Spinal cord (tissue), 10 donors: Measurements from ENCODE around the gene ATXN7L2. TPM values are rescaled to one million over a fixed set of nuclear protein-coding genes. Genes with fewer than 3 reads are reported as not detected.

Experiments used
- DNase-seq, 6 donors: peaks; one replicate each; pipeline versions ENCODE4 v3.0.0 to v3.0.0-alpha.2; 2013 to 2015; ENCODE audit warnings: low spot score in 6 of 6, low read depth in 4 of 6
- H3K27ac ChIP-seq: one replicate; pipeline ENCODE4 v1.5.1; 2013; ENCODE audit warnings: low read depth, low read length, control low read depth
- H3K27me3 ChIP-seq: one replicate; pipeline ENCODE4 v1.6.1; 2013; ENCODE audit warnings: low read length; ENCODE audit not compliant: control insufficient read depth, insufficient read depth
- H3K36me3 ChIP-seq: one replicate; pipeline ENCODE4 v1.6.1; 2013; ENCODE audit warnings: low read length; ENCODE audit not compliant: control insufficient read depth, insufficient read depth
- H3K4me1 ChIP-seq: one replicate; pipeline ENCODE4 v1.6.1; 2013; ENCODE audit warnings: low read length; ENCODE audit not compliant: control insufficient read depth, insufficient read depth
- H3K4me3 ChIP-seq: one replicate; pipeline ENCODE4 v1.5.1; 2013; ENCODE audit warnings: low read depth, low read length, control low read depth
- H3K9me3 ChIP-seq: one replicate; pipeline ENCODE4 v1.6.1; 2013; ENCODE audit warnings: low read length; ENCODE audit not compliant: control insufficient read depth, insufficient read depth
- WGBS: methylation state at CpG from one replicate; pipeline ENCODE4 v1.1.5; 2013; ENCODE audit warnings: missing lambda C conversion rate; ENCODE audit not compliant: insufficient coverage; 5-methylcytosine and 5-hydroxymethylcytosine counted together
- polyA plus RNA-seq, 2 donors: library from polyadenylated mRNA; unstranded; fragments of 120-200 nt; gene quantifications; one replicate each; pipeline ENCODE4 v1.2.1, GENCODE V29; 2013; ENCODE audit not compliant: insufficient read length in 2 of 2
- total RNA-seq, 2 donors: library from RNA; depleted of rRNA in 1 of 2; stranded (reverse); fragments of 120-200 nt in 1 of 2; fragments of >200 nt in 1 of 2; gene quantifications; one replicate each; pipeline versions ENCODE4 v1.2.3 to v1.2.4, GENCODE V29; 2013 to 2014
- donor health status: healthy.

Gene ATXN7L2
- total and polyA plus RNA-seq, 4 donors = 1.6 to 17.1 (median 11.5) TPM

DNA sequence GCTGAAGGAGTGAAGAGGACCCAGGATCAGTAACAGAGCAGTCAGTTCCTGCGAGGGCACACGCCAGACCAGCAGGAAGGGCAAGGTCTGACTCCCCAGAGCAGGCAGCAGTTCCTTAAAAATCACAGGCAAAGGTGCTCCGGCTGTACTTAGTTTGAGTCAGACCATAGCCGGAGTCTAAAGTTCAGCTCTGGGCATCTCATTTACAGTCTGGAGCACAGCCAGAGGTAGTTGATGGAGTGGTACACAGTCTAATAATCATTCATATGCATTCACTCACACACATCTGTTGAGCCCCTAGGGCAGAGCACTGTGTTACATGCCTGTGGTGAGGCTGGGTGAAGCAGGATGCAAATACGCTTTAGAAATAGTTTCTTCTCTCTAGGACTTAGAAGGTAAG is 33.2 kb downstream of the ATXN7L2 start:
- H3K36me3 ChIP-seq = no peaks in the 10 kb centered on the region
- WGBS = 83% methylated on average over 3 of the region's 5 CpGs
- DNase-seq = no peak
- H3K27ac ChIP-seq = no peak overlapping the region
- peaks cover 6% of the 10 kb centered on the region for H3K27me3 ChIP-seq
- peaks cover 9% of the 10 kb centered on the region for H3K4me1 ChIP-seq
- H3K4me3 ChIP-seq = no peak overlapping the region
- no peaks in the 10 kb centered on the region for H3K9me3 ChIP-seq

GRCh38 chr1:109517337-109517736 is 33.6 kb downstream of the ATXN7L2 start:
- 86% methylated on average over 4 of the region's 5 CpGs for WGBS
- Histone ChIP-seq H3K27ac (no peak overlapping the region), H3K4me1 (peaks cover 9% of the 10 kb centered on the region), H3K36me3 (no peaks in the 10 kb centered on the region), H3K27me3 (peaks cover 6% of the 10 kb centered on the region), H3K4me3 (no peak overlapping the region), H3K9me3 (no peaks in the 10 kb centered on the region)
- no peak for DNase-seq

DNA sequence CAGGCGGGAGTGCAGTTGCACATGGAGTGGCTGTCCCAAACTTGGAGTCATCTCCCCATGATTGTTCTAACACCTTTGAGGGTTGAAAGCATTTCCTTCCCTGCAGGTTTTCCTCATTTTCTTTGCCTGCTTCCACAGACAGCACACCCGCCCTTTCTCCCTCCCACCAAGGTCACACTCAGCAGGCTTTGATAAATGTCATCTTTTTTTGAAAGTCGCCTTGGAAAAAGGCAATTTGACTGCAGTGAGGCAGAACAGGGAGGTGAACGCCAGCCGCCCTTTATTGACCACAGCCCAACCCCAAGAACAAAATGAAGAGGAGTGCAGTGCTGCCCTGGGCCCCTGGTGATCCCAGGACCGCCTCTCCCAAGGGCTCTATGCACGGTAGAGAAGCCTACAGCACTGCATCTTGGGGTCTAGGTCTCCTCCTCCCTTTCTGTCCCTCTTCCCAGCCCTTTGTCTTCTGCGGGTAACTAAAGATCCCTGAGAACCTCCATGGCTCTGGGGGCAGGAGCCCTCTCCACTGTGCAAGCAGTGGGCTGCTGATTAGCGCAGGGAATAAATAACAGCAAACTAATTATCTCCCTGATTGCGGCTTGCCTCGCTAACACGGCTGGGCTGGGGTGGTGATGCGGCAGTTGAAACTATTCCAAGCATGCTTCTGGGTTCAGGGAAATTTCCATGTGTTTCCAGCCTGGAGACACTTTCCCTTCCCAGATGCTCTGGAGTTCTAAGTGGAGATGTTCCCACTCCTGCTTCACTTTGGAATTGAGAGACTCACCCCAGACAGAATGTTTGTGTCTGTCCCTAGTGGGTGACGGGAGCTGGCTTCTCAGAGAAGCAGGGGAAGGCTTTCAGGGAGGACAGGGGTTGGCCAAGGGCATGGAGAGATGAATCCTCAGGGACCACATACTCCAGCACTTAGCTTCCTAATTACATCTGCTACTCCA is 37.6 kb downstream of the ATXN7L2 start:
- Histone ChIP-seq H3K36me3 (no peaks in the 10 kb centered on the region), H3K9me3 (no peaks in the 10 kb centered on the region), H3K27ac (no peak overlapping the region), H3K4me3 (no peak overlapping the region), H3K27me3 (peaks cover 8% of the 10 kb centered on the region), H3K4me1 (peaks cover 9% of the 10 kb centered on the region)
- peak in 1 of 6 donors; percentile 66 for DNase-seq
- WGBS = 31% methylated on average over 6 of the region's 14 CpGs

- 89% methylated on average over 2 of the region's 7 CpGs for WGBS
Measured at GRCh38 chr1:109522026-109522425, 38.3 kb downstream of the ATXN7L2 start.

GRCh38 chr1:109523706-109524105 is 40.0 kb downstream of the ATXN7L2 start:
- Histone ChIP-seq H3K27me3 (peaks cover 13% of the 10 kb centered on the region), H3K9me3 (no peaks in the 10 kb centered on the region), H3K27ac (no peak overlapping the region), H3K4me1 (peaks cover 9% of the 10 kb centered on the region), H3K36me3 (no peaks in the 10 kb centered on the region), H3K4me3 (no peak overlapping the region)
- no peak for DNase-seq
- no CpG with 5 or more reads among the region's 2 CpGs for WGBS

More at GRCh38 chr1:109522026-109522425, 38.3 kb downstream of the ATXN7L2 start:
- no peak for DNase-seq
- Histone ChIP-seq H3K4me1 (peaks cover 9% of the 10 kb centered on the region), H3K9me3 (no peaks in the 10 kb centered on the region), H3K27me3 (peaks cover 8% of the 10 kb centered on the region), H3K27ac (no peak overlapping the region), H3K36me3 (no peaks in the 10 kb centered on the region), H3K4me3 (no peak overlapping the region)

DNA sequence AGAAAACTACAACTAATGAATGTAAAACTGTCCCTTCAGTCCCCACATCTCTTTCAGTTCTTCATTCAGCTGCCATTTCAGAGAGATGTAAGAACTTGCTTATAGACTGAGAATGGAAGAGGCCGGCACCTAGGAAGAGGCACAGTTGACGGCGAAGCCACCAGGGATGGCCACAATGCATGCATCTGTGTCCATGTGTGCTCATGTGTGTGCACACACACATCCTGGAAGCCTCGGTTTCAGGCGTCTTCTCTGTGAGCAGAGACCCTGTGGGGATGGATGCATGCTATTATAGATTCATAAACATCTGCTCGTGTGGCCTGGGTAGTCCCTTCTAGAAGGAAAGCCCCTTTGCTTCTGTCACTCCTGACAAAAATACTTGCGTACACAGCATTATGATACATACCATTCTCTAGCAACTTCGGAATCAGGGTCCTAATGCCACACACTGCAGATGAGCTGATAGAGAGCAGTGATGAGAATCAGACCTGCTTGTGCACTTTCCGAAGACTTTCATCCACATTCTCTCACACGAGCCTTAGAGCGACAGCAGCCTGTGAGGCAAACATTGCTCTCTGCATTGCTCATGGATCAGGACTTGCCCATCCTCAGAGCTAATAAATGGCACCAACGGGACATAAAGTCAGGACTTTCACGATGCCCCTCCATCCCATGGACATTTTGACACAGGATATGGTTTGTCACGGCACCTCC is 43.5 kb downstream of the ATXN7L2 start:
- WGBS = 77% methylated on average over 9 of the region's 14 CpGs
- Histone ChIP-seq H3K9me3 (no peaks in the 10 kb centered on the region), H3K27ac (no peak overlapping the region), H3K36me3 (no peaks in the 10 kb centered on the region), H3K4me1 (peaks cover 35% of the 10 kb centered on the region), H3K27me3 (peaks cover 8% of the 10 kb centered on the region), H3K4me3 (no peak overlapping the region)
- peak in 1 of 6 donors; percentile 82 for DNase-seq

GRCh38 chr1:109527846-109528695 is 44.4 kb downstream of the ATXN7L2 start:
- no peak overlapping the region for H3K27ac ChIP-seq
- H3K9me3 ChIP-seq = no peaks in the 10 kb centered on the region
- H3K4me1 ChIP-seq = peaks cover 42% of the 10 kb centered on the region
- no peak overlapping the region for H3K4me3 ChIP-seq
- H3K27me3 ChIP-seq = peaks cover 8% of the 10 kb centered on the region
- 78% methylated on average over 8 of the region's 9 CpGs for WGBS
- H3K36me3 ChIP-seq = no peaks in the 10 kb centered on the region
- no peak for DNase-seq

DNA sequence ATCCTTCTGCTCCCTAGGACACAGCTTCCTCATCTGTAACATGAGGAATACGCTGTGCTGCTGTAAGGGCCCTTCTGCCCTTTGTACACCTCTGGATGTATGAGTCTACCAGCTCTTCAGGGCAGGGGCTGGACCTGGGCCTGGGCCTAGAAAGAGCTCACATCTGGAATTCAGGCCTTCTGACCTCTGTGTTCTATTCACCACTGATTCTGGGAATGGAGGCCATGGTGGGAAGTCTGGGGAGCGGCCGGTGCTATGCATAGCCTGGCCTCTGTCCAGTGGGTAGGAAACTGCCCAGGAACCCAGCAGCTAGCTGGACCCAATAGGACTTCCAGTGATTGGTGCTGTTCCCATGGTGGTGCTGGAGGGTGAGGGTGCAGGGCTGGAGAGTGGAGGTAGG is 45.0 kb downstream of the ATXN7L2 start:
- Histone ChIP-seq H3K27ac (no peak overlapping the region), H3K4me1 (peaks cover 42% of the 10 kb centered on the region), H3K4me3 (no peak overlapping the region), H3K36me3 (no peaks in the 10 kb centered on the region), H3K9me3 (no peaks in the 10 kb centered on the region), H3K27me3 (peaks cover 10% of the 10 kb centered on the region)
- no peak for DNase-seq
- 82% methylated on average over 3 of the region's 3 CpGs for WGBS

GRCh38 chr1:109529881-109530456 is 46.3 kb downstream of the ATXN7L2 start:
- peaks cover 42% of the 10 kb centered on the region for H3K4me1 ChIP-seq

More at GRCh38 chr1:109529881-109530456, 46.3 kb downstream of the ATXN7L2 start:
- DNase-seq = no peak
- Histone ChIP-seq H3K4me3 (no peak overlapping the region), H3K36me3 (no peaks in the 10 kb centered on the region), H3K27ac (peak overlapping the region; percentile 35), H3K9me3 (no peaks in the 10 kb centered on the region), H3K27me3 (peaks cover 12% of the 10 kb centered on the region)
- 29% methylated on average over 6 of the region's 8 CpGs for WGBS
